ENCODE measurements around the gene STEAP1.

The STEAP1 gene

DNA sequence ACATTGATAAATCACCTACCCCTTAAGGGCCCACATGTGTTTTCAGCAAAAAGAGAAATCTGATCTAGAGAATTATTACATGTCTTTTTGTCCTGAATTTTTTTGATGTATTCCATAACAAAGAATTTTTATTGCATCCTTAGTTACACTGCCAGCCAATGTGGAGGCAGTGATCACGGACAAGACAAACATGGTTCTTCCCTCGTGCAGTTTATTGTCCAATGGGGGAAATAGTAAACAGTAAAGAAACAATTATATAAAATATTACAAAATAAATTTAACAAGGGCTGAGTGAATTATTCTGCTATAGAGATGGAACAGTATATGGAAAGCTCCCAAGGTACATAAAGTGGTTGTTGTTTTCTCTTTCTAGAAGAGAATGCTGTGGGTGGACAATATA lies 59.3 kb downstream of the STEAP1 start:
- Mint-ChIP-seq H3K27ac (no peak overlapping the region), H3K36me3 (ENCODE audit: low read depth) (peaks cover 9% of the 10 kb centered on the region), H3K4me3 (no peak overlapping the region), H3K4me1 (peaks cover 9% of the 10 kb centered on the region), H3K27me3 (ENCODE audit: low read depth, poor library complexity) (peaks cover 5% of the 10 kb centered on the region), H3K9me3 (no peaks in the 10 kb centered on the region)
- no peak for DNase-seq
- TF ChIP-seq CTCF (IDR thresholded peaks at IDR 0.05) = no peak
